DMS114 treated with DMSO at 0.1 percent for 48 hours (cell line): ENCODE data around the gene NTM.
"Not testable (repeated sequence)": the region's sequence is repeated elsewhere in the genome, so short reads cannot be mapped to it uniquely, and the experiment has no call there.

Experiments used
- DNase-seq: peaks from one replicate; lab custom pipeline; 2025; ENCODE audit not compliant: unreplicated experiment; lab: John Stamatoyannopoulos, UW

The NTM gene

GRCh38 chr11:131488238-131488637 is 117.8 kb downstream of the NTM start:
- no peak for DNase-seq

- DNase-seq, result no peak
Measured at GRCh38 chr11:131491503-131491902, 121.1 kb downstream of the NTM start.

DNA sequence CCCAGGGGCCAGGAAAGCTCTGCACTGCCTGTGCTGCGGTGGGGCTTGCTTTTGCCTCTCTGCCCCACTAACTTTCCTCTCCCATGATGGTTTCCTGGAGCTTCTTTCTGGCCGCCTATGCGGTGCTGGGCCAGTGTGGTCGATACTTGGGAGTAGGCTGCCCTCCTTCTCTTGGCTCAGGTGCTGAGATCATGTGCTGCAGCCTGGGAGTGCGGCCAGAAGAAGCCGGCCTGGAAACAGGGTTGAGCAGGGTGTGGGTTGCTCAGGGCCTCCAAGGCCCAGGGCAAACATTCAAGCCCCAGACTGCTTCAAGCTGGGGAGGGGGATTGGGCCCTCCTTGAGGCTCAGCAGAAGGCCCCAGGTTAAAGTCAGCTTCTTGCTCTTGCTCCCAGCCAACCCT is 125.0 kb downstream of the NTM start:
- DNase-seq, result no peak

DNA sequence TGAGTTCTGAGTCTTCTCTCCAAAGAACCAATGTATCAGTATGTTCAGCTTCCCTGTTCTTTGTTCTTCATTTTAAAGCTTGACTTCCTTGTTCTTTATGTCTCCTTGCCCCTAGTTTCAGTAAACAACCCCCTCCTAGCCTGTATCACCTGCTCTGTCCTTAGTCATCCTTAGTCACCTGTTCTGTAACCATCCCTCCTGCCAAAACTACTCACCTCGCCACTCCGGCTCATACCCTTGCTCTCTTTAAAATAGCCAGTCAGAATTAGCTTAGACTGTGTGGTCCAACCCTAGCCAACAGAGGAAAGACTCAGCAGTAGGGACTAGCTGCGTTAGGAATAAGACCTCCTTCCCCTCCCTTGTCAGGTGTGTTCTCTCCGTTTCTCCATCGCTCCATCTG is 127.3 kb downstream of the NTM start:
- not testable (repeated sequence) for DNase-seq

GRCh38 chr11:131498631-131499160 is 128.3 kb downstream of the NTM start:
- no peak for DNase-seq

DNA sequence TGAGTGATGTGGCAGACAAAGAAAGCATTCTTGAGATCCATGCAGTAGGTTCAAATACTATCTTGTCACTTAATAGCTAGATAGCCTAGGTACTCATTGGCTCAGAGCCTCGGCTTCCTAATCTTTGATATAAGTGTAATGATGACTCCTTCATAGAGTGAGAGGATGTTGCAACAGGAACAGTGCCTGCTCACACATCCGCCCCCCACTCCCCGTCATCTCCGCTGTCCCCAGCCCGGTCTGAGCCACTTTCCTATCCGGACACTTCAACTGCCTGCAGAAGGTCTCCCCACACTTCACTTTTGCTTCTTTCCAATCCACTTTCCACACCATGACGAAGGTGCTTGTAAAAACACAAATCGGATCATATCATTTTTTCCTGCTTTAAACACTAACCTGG is 128.8 kb downstream of the NTM start:
- DNase-seq, result no peak

- DNase-seq, result no peak
Measured at GRCh38 chr11:131503017-131503416, 132.6 kb downstream of the NTM start.

DNA sequence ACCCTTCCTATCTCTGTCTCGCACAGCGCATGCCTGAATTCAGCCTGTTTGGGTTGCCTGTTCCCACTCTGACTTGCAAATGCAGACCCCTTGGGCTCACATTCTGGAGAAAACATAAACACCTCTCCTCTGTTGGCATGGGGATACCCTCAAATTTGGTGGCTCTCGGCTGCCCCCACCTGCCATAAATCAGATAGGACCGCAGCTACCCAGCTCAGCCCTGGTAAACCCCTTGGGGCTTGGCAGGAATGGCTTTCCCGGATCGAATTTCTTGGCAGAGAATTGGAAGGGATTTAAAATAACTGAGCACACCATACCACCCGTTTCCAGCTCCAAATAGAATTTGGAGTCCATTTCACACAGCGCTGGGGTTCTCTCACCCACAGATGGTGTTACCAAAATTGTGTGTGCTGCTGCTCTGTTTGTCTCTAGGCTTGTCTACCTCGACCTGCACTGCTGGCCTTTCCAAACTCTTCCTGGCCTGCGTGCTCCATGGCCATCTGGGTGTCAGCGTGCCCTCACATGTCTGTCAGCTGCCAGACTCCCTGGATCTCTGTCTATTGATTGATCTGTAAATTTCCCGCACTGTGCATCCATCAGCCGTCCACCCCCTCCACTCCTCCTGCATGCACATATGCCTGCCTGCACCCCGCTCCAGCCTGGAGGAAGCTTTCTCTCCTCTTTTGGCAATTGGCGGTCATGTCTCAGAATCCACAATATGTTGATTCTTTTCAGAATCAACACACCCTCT is 134.0 kb downstream of the NTM start:
- DNase-seq, result no peak

GRCh38 chr11:131506348-131506747 is 135.9 kb downstream of the NTM start:
- no peak for DNase-seq

- DNase-seq, result no peak
Measured at GRCh38 chr11:131510662-131511061, 140.2 kb downstream of the NTM start.

- no peak for DNase-seq
Measured at GRCh38 chr11:131511794-131512193, 141.4 kb downstream of the NTM start.

- no peak for DNase-seq
Measured at GRCh38 chr11:131512228-131512627, 141.8 kb downstream of the NTM start.

DNA sequence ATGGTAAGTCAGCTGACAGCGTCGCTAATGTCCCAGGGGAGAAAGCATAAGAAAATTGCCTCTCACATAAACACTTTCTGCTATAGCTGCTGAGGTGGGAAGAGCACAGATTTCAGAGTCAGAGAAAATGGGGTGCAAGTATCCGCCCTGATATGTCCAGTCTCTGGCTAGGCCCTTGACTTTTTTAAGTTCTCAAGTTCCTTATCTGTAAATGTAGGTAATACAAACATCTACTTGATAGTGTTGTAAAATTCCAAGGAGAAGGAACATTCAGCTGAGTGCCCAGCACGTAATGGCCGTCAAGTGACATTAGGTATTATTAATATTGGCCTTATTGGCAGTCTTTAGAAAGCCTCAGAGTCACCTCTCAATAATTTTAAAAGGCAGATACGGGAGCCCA is 143.6 kb downstream of the NTM start:
- no peak for DNase-seq

DNA sequence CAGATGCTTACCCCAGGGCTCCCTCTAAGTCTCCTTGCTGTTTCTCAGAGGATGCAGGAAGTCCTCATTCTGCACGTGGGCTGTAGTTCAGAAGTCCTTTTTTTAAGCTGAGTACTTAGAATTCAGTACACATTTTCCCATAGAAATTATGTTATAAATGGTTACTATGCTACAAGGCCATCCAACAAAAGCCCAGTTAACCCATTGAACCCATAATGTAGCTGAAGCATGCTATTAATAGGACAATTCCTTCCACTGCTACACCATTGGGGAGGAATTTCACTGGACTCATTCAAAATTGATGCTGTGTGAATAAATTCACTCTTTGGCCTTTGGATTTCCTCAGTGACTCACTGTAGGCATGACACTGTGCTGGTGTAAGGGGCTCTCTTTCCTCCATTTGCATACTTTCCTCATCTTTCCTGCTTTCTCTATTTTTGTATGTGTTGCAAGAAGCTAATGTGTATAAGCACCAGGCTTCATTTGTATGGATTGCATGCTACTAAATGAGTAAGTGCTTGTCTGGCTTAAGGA is 148.0 kb downstream of the NTM start:
- DNase-seq, result no peak

DNA sequence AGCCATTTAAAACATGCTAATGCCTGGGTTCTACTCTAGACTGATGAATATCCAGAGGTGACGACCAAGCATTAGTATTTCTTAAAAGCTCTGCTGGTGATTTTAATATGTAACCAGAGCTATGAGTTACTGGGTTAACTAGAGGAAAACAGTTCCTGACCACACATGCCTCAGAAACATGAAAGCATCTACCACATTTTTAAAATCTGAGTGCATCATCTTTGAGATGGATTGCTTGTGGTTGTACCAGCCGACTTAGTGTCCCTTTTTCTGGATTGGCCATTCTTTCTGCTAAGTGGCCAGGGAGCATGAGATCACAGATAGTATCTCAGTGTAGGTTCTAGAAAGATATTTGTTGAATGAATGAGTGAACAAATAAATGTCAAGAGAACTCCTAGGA is 152.4 kb downstream of the NTM start:
- DNase-seq, result no peak

DNA sequence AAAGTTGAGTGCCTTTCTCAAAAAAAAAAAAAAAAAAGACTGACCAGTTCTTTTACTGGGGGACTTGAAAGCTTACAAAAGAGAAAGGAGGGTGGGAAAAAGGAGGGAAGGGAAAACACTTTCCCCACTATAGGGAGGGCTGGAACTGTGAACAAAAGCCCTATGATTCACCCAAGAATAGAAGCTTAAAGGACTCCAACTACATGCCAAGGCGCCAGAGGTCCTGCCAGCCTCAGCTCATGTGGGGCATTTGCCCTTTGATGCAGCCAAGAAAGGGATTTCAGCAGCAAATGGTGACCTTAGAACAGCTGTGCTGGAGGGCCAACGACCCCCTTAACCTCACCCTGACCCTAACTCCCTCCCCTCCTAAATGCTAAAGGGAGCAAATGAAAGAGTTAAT is 160.0 kb downstream of the NTM start:
- no peak for DNase-seq

- DNase-seq, result no peak
Measured at GRCh38 chr11:131533149-131533548, 162.7 kb downstream of the NTM start.

DNA sequence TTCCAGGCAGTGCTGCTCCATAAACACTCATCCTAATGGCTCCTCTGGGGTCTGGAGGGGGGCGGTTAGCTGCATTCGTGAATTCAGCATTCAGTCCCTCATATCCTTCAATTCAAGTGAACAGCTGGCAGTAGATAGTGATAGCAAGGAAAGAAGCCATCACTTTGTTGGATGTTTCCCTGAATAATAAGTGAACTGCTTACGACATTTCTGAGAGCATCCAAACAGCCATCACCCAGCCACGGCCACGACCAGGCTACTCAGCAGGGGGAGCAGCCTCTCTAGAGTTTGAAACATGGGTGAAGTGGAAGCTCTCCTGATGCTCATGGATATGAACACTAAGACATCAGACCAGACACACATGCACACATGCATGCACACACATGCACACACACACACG is 163.6 kb downstream of the NTM start:
- DNase-seq, result no peak

DNA sequence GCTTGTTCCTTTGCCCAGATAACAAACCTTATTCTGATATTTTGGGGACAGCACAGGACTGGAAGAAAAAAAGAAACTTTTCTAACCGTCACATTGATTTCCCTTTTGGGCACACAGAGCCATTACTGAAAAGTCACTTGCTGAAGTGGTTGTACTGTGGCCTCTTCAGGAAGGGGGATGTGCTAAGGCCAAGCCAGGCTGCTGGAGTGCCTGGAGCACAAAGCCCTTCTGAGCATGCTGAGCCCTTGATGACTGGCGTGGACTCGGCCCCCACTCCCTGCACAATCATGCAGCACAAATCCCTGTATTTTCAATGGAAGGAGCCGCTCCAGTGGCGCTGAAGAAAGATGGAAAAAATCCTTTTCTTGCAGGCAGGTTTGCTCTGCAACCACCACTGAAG is 164.2 kb downstream of the NTM start:
- no peak for DNase-seq

DNA sequence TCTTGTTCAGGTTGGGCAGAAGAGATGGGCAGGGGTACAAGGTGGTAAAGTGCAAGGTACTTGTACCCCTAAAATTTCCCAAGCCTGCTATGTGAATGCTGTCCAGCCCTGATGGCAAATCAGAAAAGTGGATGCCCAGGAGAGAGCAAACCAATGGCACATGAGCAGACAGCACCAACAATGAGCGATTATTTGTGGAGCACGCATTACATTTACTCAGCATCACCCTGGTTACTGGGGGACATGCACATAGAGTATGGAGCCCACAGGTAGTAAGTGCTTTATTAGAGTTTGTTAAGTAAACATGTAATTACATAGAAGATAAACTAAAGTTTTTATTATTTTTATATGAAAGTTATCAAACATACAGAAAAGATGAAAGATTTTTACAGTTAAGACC is 165.7 kb downstream of the NTM start:
- DNase-seq, result no peak

- DNase-seq, result no peak
Measured at GRCh38 chr11:131537196-131537595, 166.8 kb downstream of the NTM start.

- no peak for DNase-seq
Measured at GRCh38 chr11:131537748-131538147, 167.3 kb downstream of the NTM start.

DNA sequence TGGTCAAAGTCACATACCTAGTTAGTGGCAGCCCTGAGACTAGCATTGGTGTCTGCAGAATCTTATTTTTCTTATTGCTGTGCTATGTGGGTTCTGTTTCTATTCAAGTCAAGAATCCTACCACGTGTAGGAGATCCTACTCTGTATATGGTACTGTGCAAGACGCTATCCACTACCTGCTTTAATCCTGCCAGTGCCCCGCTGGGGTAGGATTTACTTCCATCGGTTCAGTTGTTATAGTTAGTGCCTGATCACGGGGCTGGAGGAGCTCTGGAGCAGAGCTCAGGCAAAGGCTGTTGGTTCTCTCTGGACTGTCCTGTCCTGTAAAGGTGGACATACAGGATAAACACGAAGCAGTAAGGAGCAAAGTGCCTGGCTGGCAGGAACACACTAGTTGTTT is 167.9 kb downstream of the NTM start:
- DNase-seq, result no peak
